Measurements from ENCODE around the gene PLEKHG5.

- no peak for TF ChIP-seq CTCF (IDR thresholded peaks at IDR 0.05)
- no peak for TF ChIP-seq POLR2A (IDR thresholded peaks at IDR 0.05)
These were observed 6.6 kb upstream of the PLEKHG5 start for GRCh38 chr1:6497867-6498575.

All from uterus (tissue), 2 donors.